VCaP (cell line): Measurements from ENCODE around the gene C22orf42.
"Not testable (repeated sequence)": the region's sequence is repeated elsewhere in the genome, so short reads cannot be mapped to it uniquely, and the experiment has no call there.

Source experiments
- H3K27ac ChIP-seq: fragments of 450-650 bp; 2 replicates; pipeline ENCODE4 v1.5.1; 2017
- CTCF ChIP-seq: fragments of 450-650 bp; conservative IDR thresholded peaks from 2 replicates; pipeline ENCODE4 v1.5.1; 2017; ENCODE audit warnings: mild to moderate bottlenecking, moderate library complexity

Gene C22orf42

DNA sequence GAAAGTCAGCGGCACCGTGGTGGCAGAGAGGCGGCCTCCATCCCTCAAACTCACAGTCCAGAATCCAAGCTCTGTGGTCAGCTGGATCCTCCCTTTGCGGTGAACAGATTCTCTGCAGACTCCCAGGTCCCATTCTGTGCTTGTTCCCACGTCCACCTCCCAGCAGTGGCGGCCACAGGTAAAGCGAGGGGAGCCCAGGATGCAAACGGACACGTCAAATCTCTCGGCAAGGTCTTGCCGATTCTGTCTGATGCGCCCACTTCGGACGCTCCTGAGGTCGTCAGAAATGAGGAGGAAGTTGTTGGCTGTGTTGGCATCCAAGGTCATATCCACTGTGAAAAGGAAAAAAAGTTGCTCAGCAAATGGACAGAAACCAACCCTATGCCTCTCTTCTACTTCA, 31.9 kb upstream of the C22orf42 start:
- not testable (repeated sequence) for H3K27ac ChIP-seq

- TF ChIP-seq CTCF: no peak
- H3K27ac ChIP-seq: no peak overlapping the region
Measured at GRCh38 chr22:32185821-32186220, 26.7 kb upstream of the C22orf42 start.

DNA sequence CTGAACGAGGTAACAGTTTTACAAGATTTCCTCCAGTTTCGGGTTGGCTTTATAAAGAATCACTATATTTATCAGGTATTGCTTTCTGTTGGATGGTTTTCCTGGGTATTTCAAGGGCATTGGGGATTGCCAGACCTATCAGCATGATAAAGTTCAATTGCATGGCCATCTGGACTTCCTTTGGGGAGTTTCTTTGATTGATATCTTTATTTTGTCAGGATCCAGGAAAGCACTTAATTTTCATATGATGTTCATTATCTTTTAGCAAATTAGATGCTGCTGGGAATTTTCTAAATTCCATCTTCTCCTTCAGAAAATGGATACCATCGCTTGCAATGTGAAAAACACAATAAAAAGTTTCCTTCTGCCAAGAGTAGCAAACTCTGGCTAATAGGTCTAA, 24.5 kb upstream of the C22orf42 start:
- TF ChIP-seq CTCF: no peak
- no peak overlapping the region for H3K27ac ChIP-seq

DNA sequence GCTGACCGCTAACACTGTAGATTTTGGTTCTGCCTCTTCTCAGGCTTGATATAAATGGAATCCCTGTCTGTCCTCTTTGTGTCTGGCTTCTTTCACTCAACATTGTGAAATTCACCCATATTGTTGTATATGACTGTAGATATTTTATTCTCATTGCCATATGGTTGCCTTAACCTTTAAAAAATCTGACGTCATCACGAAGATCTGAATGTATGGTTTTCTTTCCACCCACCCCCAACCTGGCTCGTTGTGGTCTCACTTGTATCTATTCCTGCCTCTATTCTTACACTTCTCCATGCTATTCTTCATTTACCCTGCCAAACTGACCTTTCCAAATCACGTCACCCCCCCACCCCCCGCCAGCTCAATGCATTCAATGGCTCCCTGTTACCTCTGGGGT, 21.9 kb upstream of the C22orf42 start:
- no peak overlapping the region for H3K27ac ChIP-seq
- no peak for TF ChIP-seq CTCF

DNA sequence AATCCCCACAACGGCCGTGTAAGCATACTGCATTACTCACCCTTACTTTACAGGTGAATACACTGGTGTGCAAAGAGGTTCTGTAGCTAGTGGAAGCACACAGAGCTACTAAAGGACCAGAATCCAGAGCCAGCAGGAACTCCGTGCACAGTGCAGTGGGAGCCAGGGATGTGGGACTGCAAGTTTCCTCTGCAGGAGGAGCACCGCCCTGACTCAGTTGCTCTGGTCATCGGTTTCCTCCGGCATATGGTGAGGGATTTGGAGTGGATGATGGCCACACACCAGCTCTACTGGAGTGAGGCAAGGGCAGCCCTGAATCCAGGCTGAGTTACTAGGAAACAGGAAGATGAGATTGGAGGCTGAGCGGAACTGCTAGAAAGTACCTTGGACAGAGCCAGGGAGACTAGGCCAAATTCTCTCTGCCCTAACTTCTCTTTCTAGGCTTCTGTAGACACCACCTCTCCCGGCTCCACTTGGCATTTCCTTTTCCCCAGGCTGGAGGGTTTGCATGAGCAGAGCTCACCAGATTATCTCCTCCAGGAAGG, 18.2 kb upstream of the C22orf42 start:
- TF ChIP-seq CTCF: no peak
- no peak overlapping the region for H3K27ac ChIP-seq

DNA sequence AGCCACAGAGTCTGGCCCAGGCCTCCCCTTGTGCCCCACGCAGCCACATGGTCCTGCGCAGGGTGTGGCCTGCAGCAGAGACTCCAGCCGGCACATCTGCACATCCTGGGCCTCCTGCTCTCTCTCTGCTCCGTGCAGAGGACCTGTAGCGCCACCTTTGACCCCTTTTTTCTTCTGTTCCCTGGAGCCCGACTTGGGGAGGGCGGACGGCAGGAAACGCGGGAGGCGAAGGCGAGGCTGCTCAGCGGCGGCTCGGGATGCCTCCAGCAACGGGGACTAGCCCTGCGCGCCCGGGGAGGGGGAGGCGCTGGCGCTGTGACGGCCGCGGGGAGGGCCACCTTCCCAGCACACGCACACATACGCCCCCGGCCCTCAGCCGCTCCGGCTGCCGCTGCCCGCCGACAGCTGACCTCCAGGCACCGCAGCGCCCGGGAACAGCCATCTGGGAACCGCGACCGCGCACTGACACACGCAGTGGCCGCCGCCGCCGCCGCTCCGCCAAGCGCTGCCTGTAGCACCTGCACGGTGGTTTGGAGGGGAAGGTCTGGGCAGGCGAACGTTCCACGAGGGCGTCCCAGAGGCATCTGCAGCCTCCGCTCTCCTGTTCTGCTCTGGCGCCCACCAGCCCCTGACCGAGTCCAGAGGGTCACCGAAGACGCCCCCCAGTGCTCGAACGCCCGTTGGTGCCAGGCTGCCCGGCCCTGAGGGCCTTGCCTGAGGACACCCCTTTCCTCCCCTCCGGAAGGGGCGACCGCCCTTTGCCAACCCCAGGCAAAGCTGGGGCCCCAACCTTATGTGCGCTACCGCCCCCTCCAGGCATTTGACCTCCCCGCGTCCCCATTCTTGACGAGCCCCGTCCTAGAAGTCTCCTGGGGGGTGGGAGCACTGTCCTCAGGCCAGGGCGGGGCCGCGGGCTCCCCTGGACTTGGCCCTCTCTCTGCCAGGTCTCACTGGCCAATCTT, 16.9 kb upstream of the C22orf42 start:
- TF ChIP-seq CTCF: 0 out of 2 replicates have a peak, but pooled peaks have one; percentile 8
- peak overlapping the region; percentile 22; the same call in 1 of the 2 replicates for H3K27ac ChIP-seq

GRCh38 chr22:32175115-32175514, 16.0 kb upstream of the C22orf42 start:
- TF ChIP-seq CTCF: no peak
- no peak overlapping the region for H3K27ac ChIP-seq

DNA sequence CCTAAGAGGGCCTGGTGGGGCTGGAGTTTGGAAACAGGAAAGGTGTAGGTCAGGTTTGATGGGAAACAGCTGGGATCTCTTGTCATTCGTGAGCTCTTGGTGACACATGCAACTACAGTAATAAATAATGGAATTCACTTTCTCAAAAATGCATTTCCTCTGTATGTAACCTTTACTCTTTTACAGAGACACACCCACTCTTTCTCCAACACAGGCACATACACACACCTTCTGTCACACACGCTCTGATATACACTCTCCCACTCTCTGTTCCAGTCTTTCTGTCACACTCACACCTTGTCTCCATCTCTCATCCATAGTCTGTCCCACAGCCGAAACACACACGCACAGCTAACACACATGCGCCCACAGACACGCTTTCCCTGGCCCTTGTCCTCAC, 6.6 kb upstream of the C22orf42 start:
- TF ChIP-seq CTCF: no peak
- no peak overlapping the region for H3K27ac ChIP-seq
